Measurements from ENCODE around the gene CHRNG. TPM values are rescaled to one million over a fixed set of nuclear protein-coding genes. Genes with fewer than 3 reads are reported as not detected.

CHRNG gene
- total RNA-seq, 1 donor from 2014 or later = not detected

GRCh38 chr2:232537499-232537898 is 2.0 kb upstream of the CHRNG start:
- TF ChIP-seq CTCF (IDR thresholded peaks at IDR 0.05) = no peak
- no peaks in the 10 kb centered on the region for H3K36me3 Mint-ChIP-seq (ENCODE audit: unreplicated experiment)
- H3K27me3 Mint-ChIP-seq (ENCODE audit: unreplicated experiment) = no peaks in the 10 kb centered on the region
- no peak for DNase-seq (ENCODE audit: extremely low spot score, unreplicated experiment)
- H3K4me3 Mint-ChIP-seq (ENCODE audit: unreplicated experiment) = no peak overlapping the region
- peaks cover 2% of the 10 kb centered on the region for H3K4me1 Mint-ChIP-seq (ENCODE audit: unreplicated experiment)
- no peak overlapping the region for H3K27ac Mint-ChIP-seq (ENCODE audit: unreplicated experiment)
- H3K9me3 Mint-ChIP-seq (ENCODE audit: unreplicated experiment) = peaks cover 3% of the 10 kb centered on the region

- Mint-ChIP-seq H3K4me3 (ENCODE audit: unreplicated experiment) (no peak overlapping the region), H3K36me3 (ENCODE audit: unreplicated experiment) (no peaks in the 10 kb centered on the region), H3K9me3 (ENCODE audit: unreplicated experiment) (peaks cover 3% of the 10 kb centered on the region), H3K27me3 (ENCODE audit: unreplicated experiment) (no peaks in the 10 kb centered on the region), H3K4me1 (ENCODE audit: unreplicated experiment) (peaks cover 2% of the 10 kb centered on the region), H3K27ac (ENCODE audit: unreplicated experiment) (no peak overlapping the region)
- DNase-seq (ENCODE audit: extremely low spot score, unreplicated experiment) = no peak
- no peak for TF ChIP-seq CTCF (IDR thresholded peaks at IDR 0.05)
Observed at GRCh38 chr2:232538671-232539070, 821 bp upstream of the CHRNG start.

- H3K27ac Mint-ChIP-seq (ENCODE audit: unreplicated experiment) = no peak overlapping the region
- TF ChIP-seq CTCF (IDR thresholded peaks at IDR 0.05) = no peak
- no peak for DNase-seq (ENCODE audit: extremely low spot score, unreplicated experiment)
- no peaks in the 10 kb centered on the region for H3K27me3 Mint-ChIP-seq (ENCODE audit: unreplicated experiment)
- H3K4me3 Mint-ChIP-seq (ENCODE audit: unreplicated experiment) = no peak overlapping the region
- peaks cover 3% of the 10 kb centered on the region for H3K9me3 Mint-ChIP-seq (ENCODE audit: unreplicated experiment)
- peaks cover 2% of the 10 kb centered on the region for H3K4me1 Mint-ChIP-seq (ENCODE audit: unreplicated experiment)
- peaks cover 2% of the 10 kb centered on the region for H3K36me3 Mint-ChIP-seq (ENCODE audit: unreplicated experiment)
Observed at GRCh38 chr2:232540441-232541041, 1.0 kb downstream of the CHRNG start.

- Mint-ChIP-seq H3K36me3 (ENCODE audit: unreplicated experiment) (peaks cover 2% of the 10 kb centered on the region), H3K27me3 (ENCODE audit: unreplicated experiment) (no peaks in the 10 kb centered on the region), H3K4me3 (ENCODE audit: unreplicated experiment) (no peak overlapping the region), H3K27ac (ENCODE audit: unreplicated experiment) (no peak overlapping the region), H3K9me3 (ENCODE audit: unreplicated experiment) (peaks cover under 1% of the 10 kb centered on the region), H3K4me1 (ENCODE audit: unreplicated experiment) (peaks cover 2% of the 10 kb centered on the region)
- no peak for TF ChIP-seq CTCF (IDR thresholded peaks at IDR 0.05)
- DNase-seq (ENCODE audit: extremely low spot score, unreplicated experiment) = no peak
Observed at GRCh38 chr2:232541195-232541960, 1.9 kb downstream of the CHRNG start.

- Mint-ChIP-seq H3K27ac (ENCODE audit: unreplicated experiment) (no peak overlapping the region), H3K4me3 (ENCODE audit: unreplicated experiment) (no peak overlapping the region), H3K27me3 (ENCODE audit: unreplicated experiment) (no peaks in the 10 kb centered on the region), H3K9me3 (ENCODE audit: unreplicated experiment) (no peaks in the 10 kb centered on the region), H3K36me3 (ENCODE audit: unreplicated experiment) (peaks cover 6% of the 10 kb centered on the region), H3K4me1 (ENCODE audit: unreplicated experiment) (peaks cover 2% of the 10 kb centered on the region)
- DNase-seq (ENCODE audit: extremely low spot score, unreplicated experiment) = no peak
- no peak for TF ChIP-seq CTCF (IDR thresholded peaks at IDR 0.05)
Observed at GRCh38 chr2:232541961-232542714, 2.6 kb downstream of the CHRNG start.

Measured in osteocyte (in vitro differentiated cells).